ENCODE data around the gene AMZ1. TPM values are rescaled to one million over a fixed set of nuclear protein-coding genes. Genes with fewer than 3 reads are reported as not detected.

The AMZ1 gene
- total and polyA plus RNA-seq, 2 experiments from 2014 or later: 1.4 TPM; not detected in 1

DNA sequence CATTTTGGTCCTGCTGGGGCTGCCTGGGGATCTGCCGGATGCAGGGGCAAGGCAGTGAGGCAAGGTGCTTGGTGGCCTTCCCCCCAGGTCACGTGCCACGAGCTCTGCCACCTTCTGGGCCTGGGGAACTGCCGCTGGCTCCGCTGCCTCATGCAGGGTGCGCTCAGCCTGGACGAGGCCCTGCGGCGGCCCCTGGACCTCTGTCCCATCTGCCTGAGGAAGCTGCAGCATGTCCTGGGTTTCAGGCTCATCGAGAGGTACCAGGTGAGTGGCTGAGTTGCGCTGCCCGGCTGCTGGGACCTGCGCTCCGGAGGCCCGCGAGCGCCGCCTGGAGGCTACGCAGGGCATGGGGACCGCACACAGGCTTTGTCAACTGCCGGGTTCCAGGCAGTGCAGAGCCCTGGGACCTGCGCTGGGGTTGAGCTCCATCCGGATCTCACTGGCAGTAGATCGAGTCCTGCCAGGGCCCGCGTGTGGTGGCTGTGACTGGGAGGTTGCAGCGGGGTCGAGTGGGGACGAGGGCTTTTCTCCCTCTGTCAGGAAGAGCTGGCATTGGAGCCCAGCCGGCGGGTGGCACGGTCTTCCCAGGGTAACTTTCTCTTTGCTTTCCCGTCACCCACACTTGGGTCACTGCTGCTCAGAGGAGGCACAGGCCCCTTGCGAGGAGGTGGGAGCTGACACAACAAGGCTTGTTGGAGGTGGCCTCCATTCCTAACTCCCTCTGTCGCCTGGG lies 21.7 kb downstream of the AMZ1 start:
- Histone ChIP-seq H3K79me2 (no peaks in the 10 kb centered on the region), H3K9me2 (replicated peaks; ENCODE audit: insufficient read depth) (no peaks in the 10 kb centered on the region), H3K4me2 (no peak overlapping the region), H3K36me3 (replicated peaks; ENCODE audit: insufficient read depth, low read depth) (no peaks in the 10 kb centered on the region), H3K4me3 (no peak overlapping the region), H2AFZ (no peak overlapping the region), H4K20me1 (ENCODE audit: insufficient read depth, poor library complexity, severe bottlenecking) (no peaks in the 10 kb centered on the region), H3K27me3 (no peaks in the 10 kb centered on the region), H3K4me1 (ENCODE audit: insufficient read depth) (peaks cover 4% of the 10 kb centered on the region), H3K27ac (no peak overlapping the region), H3K9me3 (ENCODE audit: low read depth) (no peaks in the 10 kb centered on the region)
- TF ChIP-seq CTCF (IDR thresholded peaks at IDR 0.05; ENCODE audit: poor library complexity): peak; percentile 85
- TF ChIP-seq EZH2phosphoT487 (IDR thresholded peaks at IDR 0.05; ENCODE audit: low read depth, severe bottlenecking, unreplicated experiment): no peak
- 42% methylated on average over 32 of the region's 35 CpGs for WGBS (ENCODE audit: low lambda C conversion rate, missing lambda C conversion rate)
- peak; percentile 82 for DNase-seq (ENCODE audit: low spot score)

DNA sequence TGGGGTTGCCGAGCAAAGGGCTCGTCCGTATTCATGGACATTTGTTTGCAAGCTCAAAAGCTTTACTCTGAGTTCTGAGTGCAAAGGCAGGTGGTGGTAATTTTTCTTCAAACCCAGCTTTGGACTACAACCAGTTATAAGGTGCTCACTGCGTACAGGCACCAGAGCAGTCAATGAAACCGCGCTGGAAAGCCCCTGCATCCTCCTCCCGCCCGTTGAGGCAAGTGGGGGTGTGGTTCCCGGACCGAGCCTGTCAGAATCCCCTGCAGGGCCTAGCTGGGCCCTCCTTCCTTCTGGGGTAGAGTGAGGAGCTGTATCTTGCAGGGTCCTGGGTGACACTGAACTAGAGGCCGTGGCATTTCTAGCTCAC lies 22.3 kb downstream of the AMZ1 start:
- Histone ChIP-seq H3K79me2 (no peaks in the 10 kb centered on the region), H2AFZ (no peak overlapping the region), H3K4me3 (no peak overlapping the region), H3K4me2 (no peak overlapping the region), H3K36me3 (replicated peaks; ENCODE audit: insufficient read depth, low read depth) (no peaks in the 10 kb centered on the region), H3K9me3 (ENCODE audit: low read depth) (no peaks in the 10 kb centered on the region), H3K4me1 (ENCODE audit: insufficient read depth) (peaks cover 7% of the 10 kb centered on the region), H3K27me3 (no peaks in the 10 kb centered on the region), H4K20me1 (ENCODE audit: insufficient read depth, poor library complexity, severe bottlenecking) (no peaks in the 10 kb centered on the region), H3K9me2 (replicated peaks; ENCODE audit: insufficient read depth) (no peaks in the 10 kb centered on the region), H3K27ac (no peak overlapping the region)
- no peak for DNase-seq (ENCODE audit: low spot score)
- TF ChIP-seq EZH2 (IDR thresholded peaks at IDR 0.05; ENCODE audit: borderline replicate concordance) (no peak), CTCF (IDR thresholded peaks at IDR 0.05; ENCODE audit: poor library complexity) (no peak), EZH2phosphoT487 (IDR thresholded peaks at IDR 0.05; ENCODE audit: low read depth, severe bottlenecking, unreplicated experiment) (no peak)
- 87% methylated on average over 11 of the region's 11 CpGs for WGBS (ENCODE audit: low lambda C conversion rate, missing lambda C conversion rate)

DNA sequence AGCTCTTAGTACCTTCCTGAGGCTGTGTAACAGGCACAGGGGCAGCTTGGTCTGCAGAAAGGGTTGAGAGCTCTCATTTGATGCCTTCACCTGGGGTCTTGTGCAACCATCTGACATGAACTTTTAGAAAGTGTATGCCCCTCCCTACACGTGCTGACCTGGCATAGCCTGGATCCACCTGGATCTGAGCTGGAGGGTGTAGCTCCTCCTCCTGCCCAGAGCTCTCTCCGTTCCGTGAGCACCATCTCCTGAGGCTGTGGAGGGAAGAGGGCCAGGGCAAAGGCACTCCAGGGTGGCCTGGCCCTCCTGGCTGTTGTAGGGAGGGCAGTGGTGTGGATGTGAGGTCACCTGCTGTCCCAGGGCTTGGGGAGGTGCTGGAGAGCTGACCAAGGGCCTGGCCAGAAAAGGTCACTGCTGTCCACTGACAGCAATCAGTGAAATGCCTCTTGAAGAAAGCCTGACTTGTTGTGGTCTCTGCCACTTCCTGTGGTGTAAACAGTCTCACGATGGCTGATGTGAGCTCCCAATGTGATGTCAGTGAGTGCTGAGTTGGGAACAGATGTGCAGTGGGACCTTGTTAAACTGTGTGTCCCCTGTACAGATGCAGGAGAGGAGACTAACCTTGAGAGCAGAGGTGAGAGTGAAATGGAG lies 23.0 kb downstream of the AMZ1 start:
- no peak overlapping the region for H3K27ac ChIP-seq

More for the DNA sequence above, 23.0 kb downstream of the AMZ1 start:
- WGBS (ENCODE audit: low lambda C conversion rate, missing lambda C conversion rate): 65% methylated on average over 4 of the region's 4 CpGs
- Histone ChIP-seq H3K9me2 (replicated peaks; ENCODE audit: insufficient read depth) (no peaks in the 10 kb centered on the region), H2AFZ (no peak overlapping the region), H3K36me3 (replicated peaks; ENCODE audit: insufficient read depth, low read depth) (no peaks in the 10 kb centered on the region), H3K4me2 (no peak overlapping the region), H4K20me1 (ENCODE audit: insufficient read depth, poor library complexity, severe bottlenecking) (no peaks in the 10 kb centered on the region), H3K4me1 (ENCODE audit: insufficient read depth) (peaks cover 14% of the 10 kb centered on the region), H3K79me2 (no peaks in the 10 kb centered on the region), H3K27me3 (no peaks in the 10 kb centered on the region), H3K9me3 (ENCODE audit: low read depth) (no peaks in the 10 kb centered on the region), H3K4me3 (no peak overlapping the region)
- DNase-seq (ENCODE audit: low spot score): no peak
- no peak for TF ChIP-seq CTCF (IDR thresholded peaks at IDR 0.05; ENCODE audit: poor library complexity)

Data from hepatocyte (in vitro differentiated cells).